ENCODE results near the gene MAGEA11.

DNA sequence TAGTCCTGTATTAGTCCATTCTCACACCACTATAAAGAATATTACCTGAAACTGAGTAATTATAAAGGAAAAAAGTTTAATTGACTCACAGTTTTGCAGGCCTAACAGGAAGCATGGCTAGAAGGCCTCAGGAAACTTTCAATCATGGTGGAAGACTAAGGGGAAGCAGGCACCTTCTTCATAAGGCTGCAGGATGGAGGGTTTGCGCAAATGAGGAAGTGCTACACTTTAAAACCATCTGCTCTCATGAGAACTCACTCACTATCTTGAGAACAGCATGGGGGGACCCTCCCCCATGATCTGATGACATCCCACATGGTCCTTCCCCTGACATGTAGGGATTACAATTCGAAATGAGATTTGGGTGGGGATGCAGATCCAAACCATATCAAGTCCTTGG lies 12.1 kb upstream of the MAGEA11 start:
- TF ChIP-seq, protein P1, sequence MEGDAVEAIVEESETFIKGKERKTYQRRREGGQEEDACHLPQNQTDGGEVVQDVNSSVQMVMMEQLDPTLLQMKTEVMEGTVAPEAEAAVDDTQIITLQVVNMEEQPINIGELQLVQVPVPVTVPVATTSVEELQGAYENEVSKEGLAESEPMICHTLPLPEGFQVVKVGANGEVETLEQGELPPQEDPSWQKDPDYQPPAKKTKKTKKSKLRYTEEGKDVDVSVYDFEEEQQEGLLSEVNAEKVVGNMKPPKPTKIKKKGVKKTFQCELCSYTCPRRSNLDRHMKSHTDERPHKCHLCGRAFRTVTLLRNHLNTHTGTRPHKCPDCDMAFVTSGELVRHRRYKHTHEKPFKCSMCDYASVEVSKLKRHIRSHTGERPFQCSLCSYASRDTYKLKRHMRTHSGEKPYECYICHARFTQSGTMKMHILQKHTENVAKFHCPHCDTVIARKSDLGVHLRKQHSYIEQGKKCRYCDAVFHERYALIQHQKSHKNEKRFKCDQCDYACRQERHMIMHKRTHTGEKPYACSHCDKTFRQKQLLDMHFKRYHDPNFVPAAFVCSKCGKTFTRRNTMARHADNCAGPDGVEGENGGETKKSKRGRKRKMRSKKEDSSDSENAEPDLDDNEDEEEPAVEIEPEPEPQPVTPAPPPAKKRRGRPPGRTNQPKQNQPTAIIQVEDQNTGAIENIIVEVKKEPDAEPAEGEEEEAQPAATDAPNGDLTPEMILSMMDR (conservative IDR thresholded peaks at IDR 0.05; ENCODE audit: low read length), result no peak
- TF ChIP-seq EZH2phosphoT487 (IDR thresholded peaks at IDR 0.05; ENCODE audit: borderline replicate concordance, low read depth, low read length), result no peak

Data from OCI-LY7 (cell line).